Measurements from ENCODE around the gene PTGFR.

The PTGFR gene

DNA sequence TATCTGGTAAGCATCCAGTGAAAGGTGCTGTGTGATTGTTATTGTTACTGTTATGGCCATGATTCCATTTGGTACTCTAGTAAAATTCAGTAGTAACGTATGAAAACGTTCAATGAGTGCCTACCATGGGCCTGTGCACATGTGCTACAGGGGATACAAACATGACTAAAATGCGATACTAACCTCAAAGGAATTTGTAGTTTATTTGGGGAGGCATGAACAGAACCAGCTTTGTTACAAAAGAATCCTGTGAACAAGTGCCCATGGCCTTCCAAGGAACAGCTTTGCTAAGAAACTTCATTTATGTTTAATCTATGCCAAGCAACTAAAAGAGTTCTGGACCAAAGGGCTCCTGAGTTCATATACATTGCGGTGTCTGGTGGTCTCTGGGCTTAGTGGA, 28.7 kb downstream of the PTGFR start:
- no peak for TF ChIP-seq ZFX (IDR thresholded peaks at IDR 0.05)
- TF ChIP-seq, protein P1, sequence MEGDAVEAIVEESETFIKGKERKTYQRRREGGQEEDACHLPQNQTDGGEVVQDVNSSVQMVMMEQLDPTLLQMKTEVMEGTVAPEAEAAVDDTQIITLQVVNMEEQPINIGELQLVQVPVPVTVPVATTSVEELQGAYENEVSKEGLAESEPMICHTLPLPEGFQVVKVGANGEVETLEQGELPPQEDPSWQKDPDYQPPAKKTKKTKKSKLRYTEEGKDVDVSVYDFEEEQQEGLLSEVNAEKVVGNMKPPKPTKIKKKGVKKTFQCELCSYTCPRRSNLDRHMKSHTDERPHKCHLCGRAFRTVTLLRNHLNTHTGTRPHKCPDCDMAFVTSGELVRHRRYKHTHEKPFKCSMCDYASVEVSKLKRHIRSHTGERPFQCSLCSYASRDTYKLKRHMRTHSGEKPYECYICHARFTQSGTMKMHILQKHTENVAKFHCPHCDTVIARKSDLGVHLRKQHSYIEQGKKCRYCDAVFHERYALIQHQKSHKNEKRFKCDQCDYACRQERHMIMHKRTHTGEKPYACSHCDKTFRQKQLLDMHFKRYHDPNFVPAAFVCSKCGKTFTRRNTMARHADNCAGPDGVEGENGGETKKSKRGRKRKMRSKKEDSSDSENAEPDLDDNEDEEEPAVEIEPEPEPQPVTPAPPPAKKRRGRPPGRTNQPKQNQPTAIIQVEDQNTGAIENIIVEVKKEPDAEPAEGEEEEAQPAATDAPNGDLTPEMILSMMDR (conservative IDR thresholded peaks at IDR 0.05): no peak
- H3K27ac ChIP-seq: no peak overlapping the region

DNA sequence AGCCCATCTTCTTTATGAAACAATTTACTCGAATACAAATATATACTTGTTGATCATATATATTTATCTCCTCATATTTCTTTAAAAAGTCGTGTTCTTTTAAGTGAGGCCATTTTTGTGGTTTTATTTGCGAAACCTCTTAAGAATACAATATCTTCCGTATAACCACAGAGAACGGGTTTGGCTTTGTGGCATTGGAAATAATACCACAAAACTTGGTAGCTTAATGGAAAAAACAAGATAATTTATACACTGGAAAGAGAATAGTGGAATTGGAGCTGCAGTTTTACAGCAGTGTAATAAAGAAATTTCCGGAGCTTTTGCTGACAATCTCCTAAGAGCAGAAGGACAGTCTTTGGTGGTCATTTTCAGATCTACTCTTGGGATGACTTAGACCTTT, 29.4 kb downstream of the PTGFR start:
- H3K27ac ChIP-seq: no peak overlapping the region
- TF ChIP-seq, protein P1 (conservative IDR thresholded peaks at IDR 0.05): no peak
- no peak for TF ChIP-seq ZFX (IDR thresholded peaks at IDR 0.05)

DNA sequence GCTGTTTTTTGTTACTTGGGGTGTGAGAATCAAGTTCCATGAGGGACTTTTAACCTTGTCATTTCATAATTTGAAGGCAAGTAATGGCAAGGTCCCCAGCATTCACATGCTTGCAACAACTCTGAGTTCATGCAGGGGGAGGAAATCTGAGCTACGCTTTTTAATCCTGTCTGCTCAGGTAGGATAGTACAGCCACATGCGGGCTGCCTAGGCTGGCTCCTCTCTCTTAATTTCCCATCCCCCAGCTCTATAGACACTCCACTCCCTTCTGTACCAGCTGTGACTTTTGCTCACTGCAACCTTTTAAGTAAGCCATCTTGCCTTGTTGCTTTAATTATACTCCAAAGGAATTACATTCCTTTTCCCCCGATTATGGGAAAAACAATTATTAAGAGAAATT, 30.1 kb downstream of the PTGFR start:
- no peak overlapping the region for H3K27ac ChIP-seq
- TF ChIP-seq, protein P1 (conservative IDR thresholded peaks at IDR 0.05): no peak
- no peak for TF ChIP-seq ZFX (IDR thresholded peaks at IDR 0.05)

DNA sequence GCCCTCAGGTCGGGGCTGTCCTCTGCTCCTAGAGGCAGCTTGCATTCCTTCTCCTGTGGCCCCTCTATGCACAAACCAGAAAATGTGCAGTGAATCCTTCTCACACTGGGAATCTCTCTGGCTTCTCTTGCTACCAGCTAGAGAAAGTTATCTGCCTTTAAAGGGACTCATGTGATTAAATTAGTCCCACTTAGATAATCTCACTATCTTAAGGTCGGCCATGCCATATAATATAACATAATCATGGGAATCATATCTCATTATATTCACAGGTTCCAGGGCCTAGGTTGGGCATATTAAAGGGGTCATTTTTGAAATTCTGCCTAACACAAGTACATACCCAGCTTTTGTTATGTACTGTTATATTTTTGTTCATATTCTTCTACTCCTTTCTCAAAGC, 31.4 kb downstream of the PTGFR start:
- TF ChIP-seq, protein P1 (conservative IDR thresholded peaks at IDR 0.05): no peak
- no peak for TF ChIP-seq ZFX (IDR thresholded peaks at IDR 0.05)
- H3K27ac ChIP-seq: no peak overlapping the region

DNA sequence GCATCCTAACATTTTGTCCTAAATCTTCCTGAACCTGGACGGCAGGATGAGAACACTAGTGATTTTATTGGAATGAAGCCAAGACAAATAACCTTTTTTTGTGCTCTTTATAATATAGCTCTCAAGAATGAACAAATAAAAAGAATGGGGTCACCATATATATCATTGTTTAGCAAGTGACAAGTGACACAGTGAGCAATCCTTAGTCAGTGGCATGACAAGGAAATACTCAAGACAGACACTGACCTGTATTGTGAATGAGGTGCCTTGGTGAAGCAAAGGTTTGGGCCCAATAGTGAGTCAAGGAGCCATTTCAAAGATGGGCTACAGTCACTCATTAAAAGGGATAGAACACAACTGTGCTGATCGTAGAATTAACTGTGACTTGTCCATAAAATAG, 35.7 kb downstream of the PTGFR start:
- H3K27ac ChIP-seq: no peak overlapping the region
- no peak for TF ChIP-seq ZFX (IDR thresholded peaks at IDR 0.05)
- TF ChIP-seq, protein P1 (conservative IDR thresholded peaks at IDR 0.05): no peak

DNA sequence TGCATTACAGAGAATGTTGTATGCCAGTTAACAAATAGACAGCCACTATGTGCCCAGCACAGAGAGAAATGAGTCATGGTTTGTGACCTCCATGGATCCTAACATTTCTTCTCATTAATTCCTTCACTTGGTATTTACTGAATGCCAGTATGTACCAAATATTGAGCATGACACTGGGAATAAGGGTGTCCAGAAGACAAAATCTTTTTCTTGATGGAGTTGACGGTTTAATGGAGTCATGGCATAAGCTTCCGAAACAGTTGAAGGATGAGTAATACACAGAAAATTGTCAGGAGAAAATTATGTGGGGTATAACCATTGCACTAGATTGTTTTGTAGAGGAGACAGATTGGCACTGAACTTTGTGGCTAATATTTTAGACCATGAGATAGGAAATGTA, 36.9 kb downstream of the PTGFR start:
- no peak overlapping the region for H3K27ac ChIP-seq
- TF ChIP-seq, protein P1 (conservative IDR thresholded peaks at IDR 0.05): no peak
- no peak for TF ChIP-seq ZFX (IDR thresholded peaks at IDR 0.05)

DNA sequence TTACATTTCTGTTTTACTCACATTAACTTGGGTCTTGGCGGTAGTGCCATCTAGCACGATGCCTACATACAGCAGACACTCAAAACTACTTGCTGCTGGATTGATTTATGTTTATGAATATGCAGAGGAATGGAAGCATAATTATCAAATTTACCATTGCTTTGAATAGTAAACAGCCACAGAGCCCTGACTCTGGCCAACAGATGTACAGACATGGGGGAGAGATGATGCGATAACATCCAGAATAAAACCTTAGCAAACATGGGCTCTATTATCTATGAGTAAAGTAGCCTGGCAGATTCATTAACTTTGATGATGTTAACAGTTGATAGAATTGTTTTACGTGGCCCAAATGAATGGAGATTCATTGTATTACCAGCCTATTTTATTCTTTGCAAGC, 42.8 kb downstream of the PTGFR start:
- TF ChIP-seq, protein P1 (conservative IDR thresholded peaks at IDR 0.05): no peak
- no peak for TF ChIP-seq ZFX (IDR thresholded peaks at IDR 0.05)
- no peak overlapping the region for H3K27ac ChIP-seq

Measured in C4-2B (cell line).